LNCaP clone FGC (cell line): ENCODE data around the gene ITGA5.
A peak's percentile ranks its signal among the peaks of the same experiment; 100 is the strongest.

ENCODE experiments used
- DNase-seq: peaks from one replicate; pipeline ENCODE4 v3.0.0-alpha.2; 2011; ENCODE audit warnings: low read depth
- H3K4me3 ChIP-seq: 2 replicates; pipeline ENCODE4 v1.5.1; 2011; ENCODE audit warnings: mild to moderate bottlenecking, low read depth, low read length, control low read depth
- CTCF ChIP-seq: IDR thresholded peaks from 2 replicates; pipeline ENCODE4 v1.5.1; 2012; ENCODE audit warnings: mild to moderate bottlenecking; ENCODE audit not compliant: control insufficient read depth, insufficient read depth; ENCODE audit errors: extremely low read depth

Gene ITGA5

DNA sequence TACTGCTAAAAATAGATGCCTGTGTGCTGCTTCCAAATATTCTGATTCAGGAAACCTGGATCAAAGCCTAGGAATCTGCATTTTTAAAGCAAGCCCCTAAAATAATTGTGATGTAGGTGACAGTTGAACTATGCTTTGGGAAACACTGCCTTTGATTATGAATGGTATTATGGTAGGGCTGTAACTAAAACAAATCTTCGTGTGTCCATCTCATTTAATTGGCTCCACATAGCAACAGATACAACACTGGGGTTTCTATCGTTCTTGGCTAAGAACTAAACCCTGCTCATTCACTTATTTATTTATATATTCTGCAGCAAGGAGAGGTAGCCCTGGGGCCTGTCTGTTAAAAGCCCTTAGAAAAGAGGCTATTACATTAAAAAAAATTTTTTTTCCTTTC, 23.0 kb upstream of the ITGA5 start:
- no peak for TF ChIP-seq CTCF
- DNase-seq = no peak
- no peak overlapping the region for H3K4me3 ChIP-seq

- H3K4me3 ChIP-seq = no peak overlapping the region
- no peak for DNase-seq
- peak; percentile 76 for TF ChIP-seq CTCF
Observed at GRCh38 chr12:54439521-54440255, 20.6 kb upstream of the ITGA5 start.

- no peak overlapping the region for H3K4me3 ChIP-seq
- no peak for TF ChIP-seq CTCF
- no peak for DNase-seq
Observed at GRCh38 chr12:54439096-54439495, 20.0 kb upstream of the ITGA5 start.

- TF ChIP-seq CTCF = no peak
- H3K4me3 ChIP-seq = no peak overlapping the region
- no peak for DNase-seq
Observed at GRCh38 chr12:54438517-54438916, 19.5 kb upstream of the ITGA5 start.

GRCh38 chr12:54437697-54438096, 18.6 kb upstream of the ITGA5 start:
- no peak for TF ChIP-seq CTCF
- DNase-seq = no peak
- H3K4me3 ChIP-seq = no peak overlapping the region

- TF ChIP-seq CTCF = no peak
Observed at GRCh38 chr12:54437243-54437642, 18.2 kb upstream of the ITGA5 start.

GRCh38 chr12:54432815-54433164, 13.7 kb upstream of the ITGA5 start:
- H3K4me3 ChIP-seq = no peak overlapping the region
- no peak for DNase-seq
- TF ChIP-seq CTCF = no peak

More at GRCh38 chr12:54437243-54437642, 18.2 kb upstream of the ITGA5 start:
- no peak for DNase-seq
- no peak overlapping the region for H3K4me3 ChIP-seq
